Colonic mucosa (tissue), 4 donors: ENCODE measurements around the gene OR2V2. TPM values are rescaled to one million over a fixed set of nuclear protein-coding genes. Genes with fewer than 3 reads are reported as not detected.
"Not testable (repeated sequence)": the region's sequence is repeated elsewhere in the genome, so short reads cannot be mapped to it uniquely, and the experiment has no call there.

Source experiments
- DNase-seq: peaks from one replicate; pipeline ENCODE4 v3.0.0-alpha.2; 2020
- H3K27ac ChIP-seq: fragments of 200-600 bp; one replicate; pipeline ENCODE4 v1.8.0; 2021
- H3K27me3 ChIP-seq: fragments of 200-600 bp; one replicate; pipeline ENCODE4 v1.8.0; 2021
- H3K36me3 ChIP-seq: fragments of 200-600 bp; one replicate; pipeline ENCODE4 v1.8.0; 2021
- H3K4me1 ChIP-seq: fragments of 200-600 bp; one replicate; pipeline ENCODE4 v1.8.0; 2021; ENCODE audit warnings: mild to moderate bottlenecking
- H3K4me3 ChIP-seq: fragments of 200-600 bp; one replicate; pipeline ENCODE4 v1.8.0; 2021
- H3K9ac ChIP-seq, 2 donors: one replicate each; pipeline ENCODE4 v1.7.0; 2013; ENCODE audit warnings: control low read depth in 2 of 2, low read depth in 2 of 2, low read length in 2 of 2
- H3K9me3 ChIP-seq: fragments of 200-600 bp; one replicate; pipeline ENCODE4 v1.8.0; 2021
- intact Hi-C: fragments of 100-400 bp; cut with DNase I; formaldehyde crosslinking; loops from one replicate; pipeline ENCODE4 v1.14.1; 2022
- total RNA-seq, 2 donors: library from RNA; stranded (reverse); fragmentation: NEBNext Ultra II Directional in 1 of 2; extraction: Animal tissue kit (Norgen Biotek cat#: 25700) in 1 of 2; gene quantifications; one replicate each; pipeline ENCODE4 v1.2.1, GENCODE V29; 2021
- TF ChIP-seq, protein P1 (sequence below): fragments of 200-600 bp; IDR thresholded peaks from one replicate; pipeline ENCODE4 v1.8.0; 2022; ENCODE audit warnings: antibody characterized with exemption, mild to moderate bottlenecking
- donor health status: healthy.
- donor health status: DM: no; HTN: no; CAD: no.
- donor health status: DM: no; HTN: no; CAD: no.

The OR2V2 gene
- total RNA-seq, 2 donors from 2014 or later = not detected

DNA sequence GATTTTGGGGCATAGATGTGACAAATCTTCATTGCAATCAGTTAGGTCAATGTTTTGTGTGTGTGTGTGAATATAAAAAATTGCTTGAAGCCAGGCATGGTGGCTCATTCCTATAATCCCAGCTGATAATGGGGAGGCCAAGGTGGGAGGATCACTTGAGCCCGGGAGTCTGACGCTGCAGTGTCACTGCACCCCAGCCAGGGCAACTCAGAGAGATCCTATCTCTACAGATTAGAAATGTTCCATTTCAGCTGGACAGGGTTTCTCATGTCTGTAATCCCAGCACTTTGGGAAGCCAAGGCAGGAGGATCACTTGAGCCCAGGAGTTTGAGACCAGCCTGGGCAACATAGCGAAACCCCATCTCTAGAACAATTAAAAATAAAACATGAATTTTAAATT, 11.5 kb downstream of the OR2V2 start:
- Histone ChIP-seq H3K4me1 (no peaks in the 10 kb centered on the region), H3K4me3 (no peak overlapping the region), H3K36me3 (no peaks in the 10 kb centered on the region), H3K9me3 (no peaks in the 10 kb centered on the region), H3K27me3 (no peaks in the 10 kb centered on the region), H3K27ac (no peak overlapping the region), H3K9ac (no peak overlapping the region)
- TF ChIP-seq, protein P1, sequence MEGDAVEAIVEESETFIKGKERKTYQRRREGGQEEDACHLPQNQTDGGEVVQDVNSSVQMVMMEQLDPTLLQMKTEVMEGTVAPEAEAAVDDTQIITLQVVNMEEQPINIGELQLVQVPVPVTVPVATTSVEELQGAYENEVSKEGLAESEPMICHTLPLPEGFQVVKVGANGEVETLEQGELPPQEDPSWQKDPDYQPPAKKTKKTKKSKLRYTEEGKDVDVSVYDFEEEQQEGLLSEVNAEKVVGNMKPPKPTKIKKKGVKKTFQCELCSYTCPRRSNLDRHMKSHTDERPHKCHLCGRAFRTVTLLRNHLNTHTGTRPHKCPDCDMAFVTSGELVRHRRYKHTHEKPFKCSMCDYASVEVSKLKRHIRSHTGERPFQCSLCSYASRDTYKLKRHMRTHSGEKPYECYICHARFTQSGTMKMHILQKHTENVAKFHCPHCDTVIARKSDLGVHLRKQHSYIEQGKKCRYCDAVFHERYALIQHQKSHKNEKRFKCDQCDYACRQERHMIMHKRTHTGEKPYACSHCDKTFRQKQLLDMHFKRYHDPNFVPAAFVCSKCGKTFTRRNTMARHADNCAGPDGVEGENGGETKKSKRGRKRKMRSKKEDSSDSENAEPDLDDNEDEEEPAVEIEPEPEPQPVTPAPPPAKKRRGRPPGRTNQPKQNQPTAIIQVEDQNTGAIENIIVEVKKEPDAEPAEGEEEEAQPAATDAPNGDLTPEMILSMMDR = no peak
- no peak for DNase-seq
- intact Hi-C loops = loop anchor here (10.0 kb wide), 1 partner anchor 284 kb away; no protein-coding TSS in a partner anchor

DNA sequence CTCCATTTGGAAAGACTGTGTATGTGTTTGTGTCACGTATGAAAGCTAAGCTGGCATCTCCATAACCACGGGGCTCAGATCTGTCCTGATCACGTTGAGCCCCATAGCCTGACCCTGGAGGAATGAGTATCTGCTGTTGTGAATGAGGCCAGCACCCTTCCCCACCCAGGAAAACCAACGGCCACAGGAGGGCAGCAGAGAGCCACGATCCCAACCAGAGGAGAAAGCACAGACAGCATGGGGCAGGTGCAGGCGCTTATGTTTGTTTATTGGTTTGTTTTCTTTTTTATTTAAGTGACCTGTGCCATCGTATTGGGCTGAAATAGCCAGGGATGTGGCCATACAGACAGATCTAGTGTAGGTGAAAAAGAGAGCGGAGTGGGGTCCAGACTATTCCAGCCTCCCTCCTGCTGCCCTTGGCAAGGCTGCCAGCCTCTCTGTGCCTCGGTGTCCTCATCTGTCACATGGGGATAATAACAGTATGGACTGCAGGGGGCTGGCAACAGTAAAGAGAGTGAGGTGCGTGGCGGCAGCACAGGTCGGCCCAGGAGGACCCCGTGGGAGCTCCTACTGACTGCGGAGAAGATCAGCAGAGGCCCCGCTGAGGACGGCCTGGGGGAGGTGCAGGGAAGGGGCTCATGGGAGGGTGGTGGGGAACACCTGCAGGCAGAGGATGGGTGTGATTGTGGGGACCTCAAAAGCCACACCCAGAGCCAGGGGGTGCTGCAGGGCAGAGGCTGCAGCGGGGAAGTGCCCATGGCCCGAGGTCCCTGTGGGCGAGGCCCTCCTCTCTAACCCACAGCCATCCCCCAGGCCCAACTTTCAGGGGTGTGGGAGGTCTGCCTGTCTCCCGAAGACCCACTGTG, 12.1 kb downstream of the OR2V2 start:
- Histone ChIP-seq H3K9me3 (no peaks in the 10 kb centered on the region), H3K27me3 (no peaks in the 10 kb centered on the region), H3K4me3 (no peak overlapping the region), H3K4me1 (no peaks in the 10 kb centered on the region), H3K36me3 (no peaks in the 10 kb centered on the region), H3K27ac (no peak overlapping the region), H3K9ac (no peak overlapping the region)
- intact Hi-C loops = loop anchor here (10.0 kb wide), 2 partner anchors 285 to 375 kb away; no protein-coding TSS in a partner anchor
- peak; percentile 94 for DNase-seq
- TF ChIP-seq, protein P1 = peak; percentile 89

DNA sequence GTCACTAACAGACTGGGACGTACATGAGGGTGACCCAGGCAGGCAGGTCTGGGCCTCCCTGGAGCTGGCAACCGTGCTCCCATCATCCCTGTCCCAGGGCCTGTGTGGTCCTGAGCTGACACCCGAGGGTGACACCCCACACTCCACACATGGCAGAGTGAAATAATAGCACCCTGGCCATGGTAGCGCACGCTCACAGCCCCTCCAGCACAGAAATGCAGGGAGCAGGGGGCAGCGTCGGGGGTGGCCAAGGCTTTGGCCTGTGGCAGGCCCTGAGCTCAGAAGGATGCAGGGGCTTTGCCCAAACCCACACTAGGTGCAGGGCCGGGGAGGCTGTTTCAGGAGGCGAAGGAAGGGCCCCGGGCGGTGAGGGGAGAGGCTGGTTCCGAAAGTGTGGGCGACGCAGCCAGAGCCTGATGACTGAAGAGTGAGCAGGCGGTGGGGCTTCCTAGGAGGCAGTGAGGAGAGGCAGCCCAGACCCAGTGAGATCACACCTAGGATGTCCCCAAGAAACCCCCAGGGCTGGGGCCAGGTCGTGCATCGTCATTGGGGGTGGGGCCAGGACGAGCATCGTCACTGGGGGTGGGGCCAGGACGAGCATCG, 12.9 kb downstream of the OR2V2 start:
- no peak overlapping the region for H3K27ac ChIP-seq
- no peaks in the 10 kb centered on the region for H3K9me3 ChIP-seq
- H3K4me3 ChIP-seq = no peak overlapping the region
- H3K36me3 ChIP-seq = no peaks in the 10 kb centered on the region
- H3K9ac ChIP-seq = no peak overlapping the region
- TF ChIP-seq, protein P1 = no peak
- no peaks in the 10 kb centered on the region for H3K4me1 ChIP-seq
- H3K27me3 ChIP-seq = no peaks in the 10 kb centered on the region
- no peak for DNase-seq
- intact Hi-C loops = loop anchor here (10.0 kb wide), 1 partner anchor 375 kb away; no protein-coding TSS in a partner anchor

DNA sequence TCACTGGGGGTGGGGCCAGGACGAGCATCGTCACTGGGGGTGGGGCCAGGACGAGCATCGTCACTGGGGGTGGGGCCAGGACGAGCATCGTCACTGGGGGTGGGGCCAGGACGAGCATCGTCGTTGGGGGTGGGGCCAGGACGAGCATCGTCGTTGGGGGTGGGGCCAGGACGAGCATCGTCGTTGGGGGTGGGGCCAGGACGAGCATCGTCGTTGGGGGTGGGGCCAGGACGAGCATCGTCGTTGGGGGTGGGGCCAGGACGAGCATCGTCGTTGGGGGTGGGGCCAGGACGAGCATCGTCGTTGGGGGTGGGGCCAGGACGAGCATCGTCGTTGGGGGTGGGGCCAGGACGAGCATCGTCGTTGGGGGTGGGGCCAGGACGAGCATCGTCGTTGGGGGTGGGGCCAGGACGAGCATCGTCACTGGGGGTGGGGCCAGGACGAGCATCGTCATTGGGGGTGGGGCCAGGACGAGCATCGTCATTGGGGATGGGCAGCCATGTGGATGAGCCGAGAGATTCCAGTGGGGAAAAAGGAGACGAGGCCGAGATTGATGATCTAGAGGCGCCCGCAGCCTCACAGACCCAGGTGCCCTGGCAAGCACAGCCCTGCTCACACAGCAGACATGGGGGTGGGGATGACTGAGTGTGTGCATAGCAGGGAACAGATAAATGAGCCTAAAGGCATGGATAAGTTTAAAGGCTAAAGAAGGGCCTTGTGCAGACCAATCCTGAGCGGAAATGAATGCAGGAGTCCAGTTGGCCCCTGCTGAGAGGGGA, 13.6 kb downstream of the OR2V2 start:
- H3K4me3 ChIP-seq, H3K4me1 ChIP-seq, H3K9ac ChIP-seq, H3K27ac ChIP-seq, H3K9me3 ChIP-seq, DNase-seq, H3K36me3 ChIP-seq, H3K27me3 ChIP-seq: not testable (repeated sequence)
- intact Hi-C loops = loop anchor here (10.0 kb wide), 1 partner anchor 376 kb away; no protein-coding TSS in a partner anchor

DNA sequence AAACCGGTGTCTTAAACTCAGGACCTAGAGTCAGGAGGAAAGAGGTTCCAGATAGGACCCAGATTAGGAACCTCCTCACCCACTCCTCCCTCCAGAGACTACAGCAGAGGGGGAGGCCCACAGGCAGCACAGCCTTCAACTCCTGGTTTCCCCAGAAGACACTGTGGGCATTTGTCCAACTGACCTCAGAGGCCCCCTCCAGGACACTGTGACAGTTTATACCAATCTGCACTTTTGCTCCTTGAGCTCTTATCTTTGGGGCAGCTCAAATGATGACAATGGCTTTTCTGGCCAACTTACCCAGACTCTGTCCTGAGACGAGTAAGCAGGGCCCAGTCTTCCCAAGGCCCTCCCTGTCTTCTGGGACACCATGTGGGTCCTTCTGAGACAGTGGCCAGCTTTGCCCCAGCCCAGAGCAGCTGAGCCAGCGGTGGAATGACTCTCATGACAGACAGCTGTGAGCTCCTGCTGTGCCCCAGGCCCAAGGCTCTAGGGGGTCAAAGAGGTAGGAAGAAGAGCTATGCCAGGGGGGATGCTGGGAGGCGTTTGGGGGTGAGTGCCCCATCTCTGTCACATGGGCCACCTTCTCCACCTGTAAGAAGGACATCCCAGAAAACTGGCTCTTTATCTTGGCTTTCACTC, 14.3 kb downstream of the OR2V2 start:
- no peak for DNase-seq
- H3K9ac ChIP-seq = no peak overlapping the region
- H3K27me3 ChIP-seq = peaks cover 8% of the 10 kb centered on the region
- H3K36me3 ChIP-seq = no peaks in the 10 kb centered on the region
- intact Hi-C loops = loop anchor here (10.0 kb wide), 1 partner anchor 377 kb away; no protein-coding TSS in a partner anchor
- H3K27ac ChIP-seq = no peak overlapping the region
- no peaks in the 10 kb centered on the region for H3K4me1 ChIP-seq
- H3K4me3 ChIP-seq = no peak overlapping the region
- H3K9me3 ChIP-seq = no peaks in the 10 kb centered on the region
- TF ChIP-seq, protein P1 = no peak
